Vagina (tissue), 2 donors: ENCODE data around the gene COL9A3.

Experiments
- CTCF ChIP-seq, 3 experiments: fragments of 450-650 bp in 2 of 3; fragments of 200-600 bp in 1 of 3; sonication (generic) in 1 of 3; IDR thresholded peaks; one replicate each; pipeline ENCODE4 v1.5.1; 2017 to 2019; ENCODE audit warnings: antibody characterized with exemption in 3 of 3, mild to moderate bottlenecking in 2 of 3, moderate library complexity in 2 of 3
- POLR2A ChIP-seq, 2 donors: fragments of 450-650 bp; IDR thresholded peaks; one replicate each; pipeline ENCODE4 v1.6.1; 2017; ENCODE audit warnings: antibody characterized with exemption in 2 of 2, mild to moderate bottlenecking in 2 of 2, moderate library complexity in 2 of 2
- POLR2AphosphoS5 ChIP-seq, 2 donors: sonication (generic); formaldehyde crosslinking; IDR thresholded peaks; one replicate each; pipeline ENCODE4 v1.9.0; 2017; ENCODE audit warnings: antibody characterized with exemption in 2 of 2, mild to moderate bottlenecking in 2 of 2, low read depth in 1 of 2; ENCODE audit not compliant: insufficient read depth in 1 of 2

- TF ChIP-seq POLR2AphosphoS5 (IDR thresholded peaks at IDR 0.05; ENCODE audit: insufficient read depth in 1 of 2, low read depth in 1 of 2), result no peak
- TF ChIP-seq CTCF (IDR thresholded peaks at IDR 0.05), result no peak
- TF ChIP-seq POLR2A (IDR thresholded peaks at IDR 0.05), result no peak
Observed at GRCh38 chr20:62772990-62773844, 43.6 kb upstream of the COL9A3 start.
